GM18526 (cell line): ENCODE measurements around the gene SPEM3.

Experiments
- POLR2A ChIP-seq: IDR thresholded peaks from 3 replicates; pipeline ENCODE4 v1.6.1; 2011; ENCODE audit not compliant: insufficient read length; ENCODE audit errors: extremely low read depth

Gene SPEM3

GRCh38 chr17:7394452-7395191 is 34.0 kb upstream of the SPEM3 start, which contains the start of gene PLSCR3:
TSS of gene PLSCR3 (minus strand) at chr17:7394525. CDS start at chr17:7394110, 415 bp downstream.
- peak; percentile 71 for TF ChIP-seq POLR2A

DNA sequence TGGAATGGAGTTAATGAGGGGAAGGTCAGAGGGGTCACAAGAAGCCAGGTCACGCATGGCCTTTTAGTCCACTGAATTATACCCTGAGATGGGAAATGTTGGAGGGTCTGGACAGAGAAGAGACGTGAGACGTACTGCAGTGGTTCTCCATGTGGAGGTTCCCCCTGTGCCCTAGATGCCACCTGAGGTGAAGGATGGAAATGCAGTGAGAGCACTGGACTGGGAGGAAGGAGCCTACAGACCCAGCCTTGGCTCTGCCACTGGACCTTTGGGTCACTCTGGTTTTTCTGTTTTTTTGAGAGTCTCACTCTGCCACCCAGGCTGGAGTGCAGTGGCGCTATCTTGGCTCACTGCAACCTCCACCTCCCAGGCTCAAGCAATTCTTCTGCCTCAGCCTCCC is 32.5 kb upstream of the SPEM3 start:
- TF ChIP-seq POLR2A, result no peak

DNA sequence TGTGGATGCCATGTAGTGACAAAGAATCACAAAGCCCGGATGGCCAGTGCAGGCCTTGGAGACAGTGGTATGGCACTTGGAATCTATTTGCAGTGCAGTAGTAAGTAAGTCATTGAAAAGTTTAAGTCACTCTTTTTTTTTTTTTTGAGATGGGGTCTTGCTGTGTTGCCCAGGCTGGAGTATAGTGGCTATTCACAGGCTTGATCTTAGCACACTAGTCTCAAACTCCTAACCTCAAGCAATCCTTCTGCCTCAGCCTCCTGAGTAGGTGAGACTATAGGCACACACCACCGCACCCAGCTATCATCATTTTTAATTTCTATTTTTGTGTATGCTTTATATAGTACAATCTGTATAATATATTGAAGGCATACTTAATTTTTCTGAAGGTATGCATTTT is 30.0 kb upstream of the SPEM3 start:
- no peak for TF ChIP-seq POLR2A

DNA sequence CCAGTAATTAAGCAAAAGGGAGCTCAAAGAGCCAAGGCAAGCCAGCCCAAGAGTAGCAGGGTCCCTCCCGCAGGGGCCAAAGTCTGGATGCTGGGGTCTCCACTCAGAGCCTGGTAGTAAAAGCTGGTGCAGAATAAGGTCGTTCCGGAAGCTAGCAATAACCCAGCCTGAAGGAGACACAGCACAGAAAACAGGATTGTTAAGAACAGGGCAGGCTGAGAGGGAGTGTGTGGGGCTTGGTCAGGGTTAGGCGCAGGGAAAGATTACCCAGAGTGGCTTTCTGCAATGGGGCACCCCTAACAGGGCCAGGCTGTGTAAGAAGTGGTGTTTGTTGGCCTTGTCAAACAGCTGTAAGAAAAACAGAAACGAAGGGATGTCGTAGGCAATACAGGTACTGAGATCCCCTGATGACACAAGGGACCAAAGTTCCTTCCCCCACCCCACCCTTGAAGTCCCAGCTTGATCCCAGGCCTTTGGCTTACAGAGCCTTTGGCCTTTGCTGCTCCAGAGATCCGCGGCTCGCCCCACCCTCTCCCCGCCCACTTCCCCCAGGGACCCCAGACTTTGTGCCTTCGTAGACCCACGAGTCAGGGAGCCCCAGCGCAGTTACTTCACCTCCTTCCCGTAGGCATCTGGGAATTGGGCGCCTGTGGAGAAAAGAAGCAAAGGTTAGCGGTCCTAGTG is 25.5 kb upstream of the SPEM3 start:
- no peak for TF ChIP-seq POLR2A

DNA sequence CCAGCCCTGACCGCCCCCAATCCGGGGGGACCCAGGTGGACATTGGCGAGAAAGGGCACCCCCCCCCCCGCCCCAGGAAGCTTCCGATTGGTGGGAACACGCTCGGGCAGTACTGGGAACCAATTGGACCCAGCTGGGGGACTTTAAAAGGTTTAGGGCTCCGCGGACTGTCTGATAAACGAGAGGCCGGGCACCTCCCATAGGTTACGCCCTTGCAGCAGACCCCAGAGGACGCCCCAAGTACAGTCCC is 25.0 kb upstream of the SPEM3 start:
- no peak for TF ChIP-seq POLR2A

DNA sequence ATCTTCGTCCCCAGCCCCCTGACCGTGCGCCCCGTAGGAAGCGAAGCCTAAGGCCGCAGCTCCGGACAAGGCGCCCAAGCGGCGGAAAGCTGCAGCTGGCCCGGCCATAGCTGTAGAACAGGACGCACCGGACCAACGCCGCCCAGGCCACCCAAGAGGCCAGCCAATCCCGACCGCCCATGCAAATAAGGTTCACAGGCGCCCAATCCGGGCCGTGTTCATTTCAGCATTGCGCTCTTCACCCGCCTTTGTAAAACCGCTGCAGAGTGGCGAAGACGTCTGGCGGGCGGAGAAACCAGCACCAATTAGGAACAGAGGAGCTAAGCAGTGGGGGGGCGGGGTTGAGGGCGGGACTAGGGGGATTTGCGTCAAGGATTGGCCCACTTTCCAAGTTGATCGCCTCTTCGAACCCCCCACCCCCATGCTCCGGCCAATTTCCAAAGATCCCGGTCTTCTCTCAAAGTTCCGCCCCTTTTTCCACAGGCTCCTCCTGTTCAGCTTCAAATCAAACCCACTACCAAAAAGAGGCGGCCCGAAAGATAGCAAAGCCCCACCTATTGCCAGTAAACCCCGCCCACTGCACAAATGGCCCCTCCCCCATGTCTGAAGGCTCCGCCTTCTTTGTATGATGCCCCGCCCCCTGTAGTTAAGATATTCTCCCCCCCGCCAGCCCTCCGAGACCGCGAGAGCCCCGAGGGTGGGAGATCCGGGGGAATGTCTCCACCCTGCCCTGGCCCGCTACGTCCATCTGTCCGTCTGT is 24.5 kb upstream of the SPEM3 start, which contains the start of gene TMEM256:
Gene TMEM256 (minus strand): TSS at position 121 of the 760 bp plus-strand sequence. CDS start 13 bp downstream, at position 108.
- peak; percentile 95 for TF ChIP-seq POLR2A

DNA sequence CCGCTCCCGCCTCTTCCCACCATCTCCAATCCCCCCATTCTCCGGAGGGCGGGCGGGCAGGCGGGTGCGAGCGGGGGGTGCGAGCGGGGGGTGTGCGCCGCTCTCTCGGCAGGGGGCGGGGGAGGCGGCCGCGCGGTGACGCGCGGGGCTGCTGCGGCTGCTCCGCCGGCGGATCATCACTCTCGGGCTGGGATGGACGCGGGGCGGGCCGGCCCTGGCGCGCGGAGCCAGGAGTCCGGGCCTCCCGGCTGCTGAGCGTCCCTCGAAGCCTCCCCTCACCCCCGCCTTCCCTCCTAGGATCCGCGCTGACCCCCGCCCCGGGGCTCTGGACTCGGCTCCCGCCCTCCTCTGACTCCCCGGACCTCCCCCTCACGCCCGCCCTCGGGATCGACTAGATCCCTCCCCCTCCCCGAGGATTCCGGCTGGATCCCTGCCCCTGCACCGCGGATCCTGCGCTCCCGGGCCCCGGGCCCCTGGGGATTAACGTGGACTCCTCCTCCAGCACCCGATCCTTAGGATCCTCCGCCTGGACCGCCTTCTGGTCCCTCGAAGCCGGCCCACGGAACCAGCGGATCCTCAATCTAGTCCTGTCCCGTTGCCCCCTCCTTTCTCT is 23.8 kb upstream of the SPEM3 start:
- no peak for TF ChIP-seq POLR2A

- TF ChIP-seq POLR2A, result no peak
These were observed 23.1 kb upstream of the SPEM3 start for GRCh38 chr17:7405350-7406234.

DNA sequence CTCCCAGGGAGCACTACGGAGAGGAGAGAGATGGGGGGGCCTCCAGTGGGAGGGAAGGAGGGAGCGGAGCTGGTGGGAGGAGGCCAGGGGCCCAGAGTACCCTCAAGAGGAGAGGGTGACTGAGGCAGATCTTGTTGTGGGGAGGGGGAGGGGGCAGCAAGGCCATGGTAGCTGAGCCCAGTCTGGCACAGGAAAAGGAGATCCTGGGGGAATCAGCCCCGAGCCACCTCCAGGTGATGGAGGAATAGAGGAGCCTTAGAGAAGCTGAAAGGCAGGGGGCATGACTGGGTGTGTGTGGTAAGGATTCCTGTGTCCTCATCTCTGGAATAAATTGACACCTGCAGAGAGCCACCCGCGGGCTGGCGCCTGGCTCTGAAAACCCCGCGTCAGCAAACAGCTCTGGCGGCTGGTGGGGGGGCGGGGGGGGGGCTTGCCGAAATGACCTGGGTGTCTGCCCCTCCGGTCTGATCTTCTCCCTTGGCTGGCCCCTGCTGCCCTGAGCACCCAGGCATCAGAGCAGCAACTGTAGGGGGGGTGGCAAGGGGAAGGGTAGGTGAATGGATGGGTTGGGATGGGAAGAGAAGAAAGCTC is 22.3 kb upstream of the SPEM3 start:
- TF ChIP-seq POLR2A, result no peak

DNA sequence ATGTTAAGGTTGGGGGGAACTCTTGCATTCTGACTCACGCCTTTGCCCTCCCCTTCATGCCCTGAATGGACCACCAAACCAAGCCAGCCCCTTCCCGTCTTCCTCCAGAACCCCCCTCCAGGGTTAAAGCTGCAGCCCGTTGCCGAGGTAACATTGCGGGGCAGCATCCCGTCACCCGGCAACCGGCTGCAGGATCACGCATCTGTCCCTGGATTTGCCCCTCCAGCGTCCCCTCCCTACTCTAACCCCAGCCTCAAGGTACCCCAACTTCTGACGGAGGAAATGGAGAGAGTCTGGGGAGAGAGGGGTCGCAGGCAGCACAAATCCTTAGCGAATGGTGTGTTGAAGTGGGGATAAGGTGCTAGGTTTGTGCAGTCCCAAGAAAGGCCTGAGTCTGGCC is 21.6 kb upstream of the SPEM3 start:
- no peak for TF ChIP-seq POLR2A

- no peak for TF ChIP-seq POLR2A
These were observed 21.0 kb upstream of the SPEM3 start, which contains the start of gene NLGN2 for GRCh38 chr17:7407485-7408251. TSS of gene NLGN2 (plus strand) at chr17:7407845. CDS start at chr17:7408256, 411 bp downstream.

DNA sequence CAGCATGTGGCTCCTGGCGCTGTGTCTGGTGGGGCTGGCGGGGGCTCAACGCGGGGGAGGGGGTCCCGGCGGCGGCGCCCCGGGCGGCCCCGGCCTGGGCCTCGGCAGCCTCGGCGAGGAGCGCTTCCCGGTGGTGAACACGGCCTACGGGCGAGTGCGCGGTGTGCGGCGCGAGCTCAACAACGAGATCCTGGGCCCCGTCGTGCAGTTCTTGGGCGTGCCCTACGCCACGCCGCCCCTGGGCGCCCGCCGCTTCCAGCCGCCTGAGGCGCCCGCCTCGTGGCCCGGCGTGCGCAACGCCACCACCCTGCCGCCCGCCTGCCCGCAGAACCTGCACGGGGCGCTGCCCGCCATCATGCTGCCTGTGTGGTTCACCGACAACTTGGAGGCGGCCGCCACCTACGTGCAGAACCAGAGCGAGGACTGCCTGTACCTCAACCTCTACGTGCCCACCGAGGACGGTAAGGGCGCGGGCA is 20.4 kb upstream of the SPEM3 start:
- TF ChIP-seq POLR2A, result no peak

GRCh38 chr17:7408863-7409262 is 19.8 kb upstream of the SPEM3 start:
- no peak for TF ChIP-seq POLR2A
